DMS53 (cell line): ENCODE measurements around the gene TOPORS.

ENCODE experiments used
- DNase-seq: peaks from one replicate; lab custom pipeline; 2025; lab: John Stamatoyannopoulos, UW

The TOPORS gene

GRCh38 chr9:32502464-32502863 lies 49.9 kb downstream of the TOPORS start:
- no peak for DNase-seq

GRCh38 chr9:32501868-32502267 lies 50.5 kb downstream of the TOPORS start:
- DNase-seq = no peak

GRCh38 chr9:32500768-32501167 lies 51.6 kb downstream of the TOPORS start:
- DNase-seq = peak; percentile 55

GRCh38 chr9:32497921-32498320 lies 54.5 kb downstream of the TOPORS start:
- no peak for DNase-seq

GRCh38 chr9:32490601-32491000 lies 61.8 kb downstream of the TOPORS start:
- no peak for DNase-seq
